A549 (cell line): ENCODE measurements around the gene MARK2. TPM values are rescaled to one million over a fixed set of nuclear protein-coding genes. Genes with fewer than 3 reads are reported as not detected.

Experiments used
- ATAC-seq, 2 experiments: fragments of 200-7000 bp in 1 of 2; fragments of >200 bp in 1 of 2; cut with Nextera tagmentation in 1 of 2; cut with Tn5 transposase in 1 of 2; 3 replicates each; pipeline versions ENCODE4 v1.8.0 to v1.9.1; 2018 to 2020; ENCODE audit warnings: mild to moderate bottlenecking in 1 of 2, moderate library complexity in 1 of 2
- CTCF ChIA-PET: fragments of 300-600 bp; sonication (Branson Sonifier 250); formaldehyde crosslinking; extraction: SDS; loops from one replicate; lab custom pipeline; 2021; ENCODE audit warnings: antibody characterized with exemption, inconsistent platforms; lab: Yijun Ruan, JAX
- POLR2A ChIA-PET: fragments of 350-600 bp; formaldehyde crosslinking; extraction: SDS; loops from one replicate; lab custom pipeline; 2021; ENCODE audit warnings: antibody characterized with exemption, inconsistent platforms; lab: Yijun Ruan, JAX
- DNase-seq, 2 experiments: peaks; one replicate each; pipeline versions ENCODE4 v3.0.0 to v3.0.0-alpha.2; 2011 to 2016; ENCODE audit warnings: low read depth in 1 of 2, low spot score in 1 of 2
- FAIRE-seq: peaks from 2 replicates; lab custom pipeline; 2011; peaks lifted over from hg19 to GRCh38; lab: Jason Lieb, UNC
- H3K27ac ChIP-seq, 2 experiments: fragments of >200 bp; sonication (Bioruptor Twin); formaldehyde crosslinking; 3 replicates each; pipeline ENCODE4 v1.5.1; 2016 to 2017
- H3K4me1 ChIP-seq: fragments of >200 bp; sonication (Bioruptor Twin); formaldehyde crosslinking; 3 replicates; pipeline ENCODE4 v1.6.1; 2016
- H3K4me2 ChIP-seq: fragments of >200 bp; sonication (Bioruptor Twin); formaldehyde crosslinking; 3 replicates; pipeline ENCODE4 v1.6.1; 2016
- H3K4me3 ChIP-seq: fragments of >200 bp; sonication (Bioruptor Twin); formaldehyde crosslinking; 3 replicates; pipeline ENCODE4 v1.5.1; 2016
- H3K9me3 ChIP-seq: fragments of >200 bp; sonication (Bioruptor Twin); formaldehyde crosslinking; 3 replicates; pipeline ENCODE4 v1.6.1; 2016
- BHLHE40 ChIP-seq: IDR thresholded peaks from 2 replicates; pipeline ENCODE4 v1.6.1; 2012; ENCODE audit warnings: low read depth, low read length, inconsistent platforms
- CBX8 ChIP-seq: fragments of 200-600 bp; sonication (generic); IDR thresholded peaks from 2 replicates; pipeline ENCODE4 v1.6.1; 2016
- EHMT2 ChIP-seq: fragments of 200-600 bp; sonication (generic); IDR thresholded peaks from 2 replicates; pipeline ENCODE4 v1.6.1; 2016; ENCODE audit warnings: antibody characterized with exemption, low read depth, mild to moderate bottlenecking, moderate library complexity
- FOSB ChIP-seq: fragments of 250-450 bp; sonication (Bioruptor Pico); IDR thresholded peaks from 2 replicates; pipeline ENCODE4 v1.5.0; 2020; ENCODE audit warnings: mild to moderate bottlenecking, moderate library complexity
- HEYL ChIP-seq: fragments of 250-450 bp; sonication (Bioruptor Pico); IDR thresholded peaks from 2 replicates; pipeline ENCODE4 v1.8.0; 2021; ENCODE audit warnings: mild to moderate bottlenecking, moderate library complexity
- HOXA7 ChIP-seq: fragments of 250-450 bp; sonication (Bioruptor Pico); IDR thresholded peaks from 2 replicates; pipeline ENCODE4 v1.5.0; 2020; ENCODE audit warnings: mild to moderate bottlenecking, moderate library complexity
- HOXB13 ChIP-seq: fragments of 250-450 bp; sonication (Bioruptor Pico); IDR thresholded peaks from 2 replicates; pipeline ENCODE4 v1.5.0; 2020; ENCODE audit warnings: low read depth, mild to moderate bottlenecking, moderate library complexity
- HOXB5 ChIP-seq: fragments of 250-450 bp; sonication (Bioruptor Pico); IDR thresholded peaks from 2 replicates; pipeline ENCODE4 v1.5.0; 2020; ENCODE audit warnings: mild to moderate bottlenecking, moderate library complexity
- JUNB ChIP-seq: fragments of >200 bp; sonication (Bioruptor Twin); formaldehyde crosslinking; IDR thresholded peaks from 2 replicates; pipeline ENCODE4 v1.6.1; 2016
- MAZ ChIP-seq: fragments of 150-350 bp; IDR thresholded peaks from 2 replicates; pipeline ENCODE4 v1.6.1; 2014; ENCODE audit warnings: antibody characterized with exemption, low read depth, low read length, borderline replicate concordance
- MYC ChIP-seq: IDR thresholded peaks from 2 replicates; pipeline ENCODE4 v1.6.1; 2012; ENCODE audit warnings: mild to moderate bottlenecking, inconsistent platforms, low read length, improper control_type of control experiment, borderline replicate concordance
- NR3C1 ChIP-seq: fragments of >200 bp; sonication (Bioruptor Twin); formaldehyde crosslinking; IDR thresholded peaks from 3 replicates; pipeline ENCODE4 v1.6.1; 2017
- POLR2AphosphoS2 ChIP-seq: conservative IDR thresholded peaks from 2 replicates; pipeline ENCODE4 v1.6.1; 2012; ENCODE audit warnings: low read length, improper control_type of control experiment, inconsistent platforms
- RCOR1 ChIP-seq: fragments of 150-350 bp; IDR thresholded peaks from 2 replicates; pipeline ENCODE4 v1.6.1; 2014; ENCODE audit warnings: antibody characterized with exemption, low read length, low read depth
- SMC3 ChIP-seq: fragments of >200 bp; sonication (Bioruptor Twin); formaldehyde crosslinking; IDR thresholded peaks from 3 replicates; pipeline ENCODE4 v1.6.1; 2018; ENCODE audit warnings: inconsistent platforms
- TP53 ChIP-seq: fragments of 250-450 bp; sonication (Bioruptor Pico); IDR thresholded peaks from 2 replicates; pipeline ENCODE4 v1.5.0; 2021; ENCODE audit warnings: mild to moderate bottlenecking, moderate library complexity
- ZC3H11A ChIP-seq: fragments of 450-650 bp; IDR thresholded peaks from 2 replicates; pipeline ENCODE4 v1.6.1; 2014; ENCODE audit warnings: antibody characterized with exemption, mild to moderate bottlenecking
- ZFP36 ChIP-seq: fragments of 450-650 bp; IDR thresholded peaks from 2 replicates; pipeline ENCODE4 v1.6.1; 2014; ENCODE audit warnings: borderline replicate concordance; ENCODE audit not compliant: partially characterized antibody
- ZNF302 ChIP-seq: fragments of 250-450 bp; sonication (Bioruptor Pico); IDR thresholded peaks from 2 replicates; pipeline ENCODE4 v1.9.0; 2021; ENCODE audit warnings: inconsistent platforms, mild to moderate bottlenecking, moderate library complexity
- WGBS: methylation state at CpG from one replicate; pipeline ENCODE4 v1.1.6; 2017; ENCODE audit errors: missing lambda C conversion rate; 5-methylcytosine and 5-hydroxymethylcytosine counted together
- polyA plus RNA-seq, 4 experiments: library from polyadenylated mRNA; depleted of rRNA in 3 of 4; stranded (reverse); fragments of >200 nt; fragmentation: RNase III in 1 of 4; extraction: RNeasy Plus Mini Kit Qiagen cat#74134 plus additional on column Dnase treatment in 1 of 4; gene quantifications; 2 replicates in 3 of 4; 3 replicates in 1 of 4; pipeline ENCODE4 v1.2.3, GENCODE V29; 2011 to 2017
- TF ChIP-seq, protein P1 (sequence below): fragments of 250-450 bp; sonication (Bioruptor Pico); IDR thresholded peaks from 2 replicates; pipeline ENCODE4 v1.5.0; 2021; ENCODE audit warnings: mild to moderate bottlenecking, moderate library complexity, borderline replicate concordance
- TF ChIP-seq, protein P2 (sequence below): fragments of >200 bp; sonication (Bioruptor Twin); formaldehyde crosslinking; IDR thresholded peaks from 3 replicates; pipeline ENCODE4 v1.5.1; 2016
- TF ChIP-seq, protein P3 (sequence below): IDR thresholded peaks from 2 replicates; pipeline ENCODE4 v1.6.1; 2012
- TF ChIP-seq, protein P4 (sequence below): fragments of >200 bp; sonication (Bioruptor Twin); formaldehyde crosslinking; IDR thresholded peaks from 3 replicates; pipeline ENCODE4 v1.6.1; 2016
- TF ChIP-seq, protein P5 (sequence below): fragments of 250-450 bp; sonication (Bioruptor Pico); IDR thresholded peaks from 2 replicates; pipeline ENCODE4 v1.5.0; 2020; ENCODE audit warnings: low read depth, mild to moderate bottlenecking, moderate library complexity
- TF ChIP-seq, protein P6 (sequence below): fragments of 450-650 bp; IDR thresholded peaks from 2 replicates; pipeline ENCODE4 v1.6.1; 2014; ENCODE audit warnings: antibody characterized with exemption

MARK2 gene
- polyA plus RNA-seq, 2 of the 4 experiments (the other 2 are of a cell fraction), result 20.2 to 28.4 TPM

DNA sequence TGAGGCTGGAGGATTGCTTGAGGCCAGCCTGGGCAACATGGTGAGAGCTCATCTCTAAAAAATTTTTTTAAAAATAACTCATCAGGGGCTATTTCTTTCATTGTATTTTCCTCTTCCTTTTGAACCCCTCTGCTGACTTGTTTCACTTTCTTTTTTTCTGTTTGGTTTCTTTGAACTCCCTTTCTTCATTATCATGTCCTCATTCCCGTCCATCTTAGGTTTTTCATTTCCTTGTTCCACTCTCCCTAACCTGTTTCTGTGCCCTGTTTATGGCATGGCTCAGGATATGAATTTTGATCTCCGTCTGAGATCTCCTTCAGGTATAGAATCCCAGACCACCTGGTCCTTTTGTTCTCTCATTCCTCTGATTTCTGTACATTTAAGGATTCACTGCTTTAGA, 12.5 kb downstream of the MARK2 start (continued):
- TF ChIP-seq JUNB (no peak), CBX8 (no peak), RCOR1 (no peak), SMC3 (no peak), POLR2AphosphoS2 (no peak), MAZ (no peak)
- TF ChIP-seq, protein P1, sequence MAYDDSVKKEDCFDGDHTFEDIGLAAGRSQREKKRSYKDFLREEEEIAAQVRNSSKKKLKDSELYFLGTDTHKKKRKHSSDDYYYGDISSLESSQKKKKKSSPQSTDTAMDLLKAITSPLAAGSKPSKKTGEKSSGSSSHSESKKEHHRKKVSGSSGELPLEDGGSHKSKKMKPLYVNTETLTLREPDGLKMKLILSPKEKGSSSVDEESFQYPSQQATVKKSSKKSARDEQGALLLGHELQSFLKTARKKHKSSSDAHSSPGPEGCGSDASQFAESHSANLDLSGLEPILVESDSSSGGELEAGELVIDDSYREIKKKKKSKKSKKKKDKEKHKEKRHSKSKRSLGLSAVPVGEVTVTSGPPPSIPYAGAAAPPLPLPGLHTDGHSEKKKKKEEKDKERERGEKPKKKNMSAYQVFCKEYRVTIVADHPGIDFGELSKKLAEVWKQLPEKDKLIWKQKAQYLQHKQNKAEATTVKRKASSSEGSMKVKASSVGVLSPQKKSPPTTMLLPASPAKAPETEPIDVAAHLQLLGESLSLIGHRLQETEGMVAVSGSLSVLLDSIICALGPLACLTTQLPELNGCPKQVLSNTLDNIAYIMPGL (CRISPR knock-in tag), result no peak
- TF ChIP-seq, protein P2, sequence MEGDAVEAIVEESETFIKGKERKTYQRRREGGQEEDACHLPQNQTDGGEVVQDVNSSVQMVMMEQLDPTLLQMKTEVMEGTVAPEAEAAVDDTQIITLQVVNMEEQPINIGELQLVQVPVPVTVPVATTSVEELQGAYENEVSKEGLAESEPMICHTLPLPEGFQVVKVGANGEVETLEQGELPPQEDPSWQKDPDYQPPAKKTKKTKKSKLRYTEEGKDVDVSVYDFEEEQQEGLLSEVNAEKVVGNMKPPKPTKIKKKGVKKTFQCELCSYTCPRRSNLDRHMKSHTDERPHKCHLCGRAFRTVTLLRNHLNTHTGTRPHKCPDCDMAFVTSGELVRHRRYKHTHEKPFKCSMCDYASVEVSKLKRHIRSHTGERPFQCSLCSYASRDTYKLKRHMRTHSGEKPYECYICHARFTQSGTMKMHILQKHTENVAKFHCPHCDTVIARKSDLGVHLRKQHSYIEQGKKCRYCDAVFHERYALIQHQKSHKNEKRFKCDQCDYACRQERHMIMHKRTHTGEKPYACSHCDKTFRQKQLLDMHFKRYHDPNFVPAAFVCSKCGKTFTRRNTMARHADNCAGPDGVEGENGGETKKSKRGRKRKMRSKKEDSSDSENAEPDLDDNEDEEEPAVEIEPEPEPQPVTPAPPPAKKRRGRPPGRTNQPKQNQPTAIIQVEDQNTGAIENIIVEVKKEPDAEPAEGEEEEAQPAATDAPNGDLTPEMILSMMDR, result no peak
- TF ChIP-seq, all 56 proteins: peak for 0

DNA sequence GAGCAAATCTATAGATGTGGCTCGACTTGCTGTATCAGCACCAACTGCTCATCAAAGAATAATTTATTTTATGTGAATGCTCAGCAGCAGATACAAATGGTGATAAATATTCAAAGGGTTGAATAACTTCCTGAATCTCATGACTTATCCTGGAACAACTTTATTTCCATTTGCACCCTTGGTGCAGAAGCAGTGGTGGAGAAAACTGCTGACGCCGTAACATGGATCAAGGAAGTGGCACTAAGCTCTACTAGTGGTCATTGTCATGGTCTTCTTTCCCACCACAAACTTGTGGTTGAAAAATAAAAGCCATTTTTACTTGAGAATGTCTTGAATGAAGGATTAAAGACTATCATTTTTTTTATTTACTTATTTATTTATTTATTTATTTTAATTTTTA, 14.6 kb downstream of the MARK2 start:
- DNase-seq, result no peak
- H3K27ac ChIP-seq, result no peak overlapping the region
- H3K9me3 ChIP-seq, result no peaks in the 10 kb centered on the region
- peaks cover 20% of the 10 kb centered on the region for H3K4me1 ChIP-seq
- ATAC-seq, result no peak
- 95% methylated on average over 3 of the region's 3 CpGs for WGBS
- TF ChIP-seq SMC3 (no peak), FOSB (CRISPR knock-in tag) (no peak), EHMT2 (no peak), NR3C1 (no peak), HOXA7 (CRISPR knock-in tag) (no peak), ZC3H11A (no peak), BHLHE40 (no peak), MYC (no peak)
- TF ChIP-seq, protein P3, sequence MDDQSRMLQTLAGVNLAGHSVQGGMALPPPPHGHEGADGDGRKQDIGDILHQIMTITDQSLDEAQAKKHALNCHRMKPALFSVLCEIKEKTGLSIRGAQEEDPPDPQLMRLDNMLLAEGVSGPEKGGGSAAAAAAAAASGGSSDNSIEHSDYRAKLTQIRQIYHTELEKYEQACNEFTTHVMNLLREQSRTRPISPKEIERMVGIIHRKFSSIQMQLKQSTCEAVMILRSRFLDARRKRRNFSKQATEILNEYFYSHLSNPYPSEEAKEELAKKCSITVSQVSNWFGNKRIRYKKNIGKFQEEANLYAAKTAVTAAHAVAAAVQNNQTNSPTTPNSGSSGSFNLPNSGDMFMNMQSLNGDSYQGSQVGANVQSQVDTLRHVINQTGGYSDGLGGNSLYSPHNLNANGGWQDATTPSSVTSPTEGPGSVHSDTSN, result no peak
- TF ChIP-seq, protein P4, sequence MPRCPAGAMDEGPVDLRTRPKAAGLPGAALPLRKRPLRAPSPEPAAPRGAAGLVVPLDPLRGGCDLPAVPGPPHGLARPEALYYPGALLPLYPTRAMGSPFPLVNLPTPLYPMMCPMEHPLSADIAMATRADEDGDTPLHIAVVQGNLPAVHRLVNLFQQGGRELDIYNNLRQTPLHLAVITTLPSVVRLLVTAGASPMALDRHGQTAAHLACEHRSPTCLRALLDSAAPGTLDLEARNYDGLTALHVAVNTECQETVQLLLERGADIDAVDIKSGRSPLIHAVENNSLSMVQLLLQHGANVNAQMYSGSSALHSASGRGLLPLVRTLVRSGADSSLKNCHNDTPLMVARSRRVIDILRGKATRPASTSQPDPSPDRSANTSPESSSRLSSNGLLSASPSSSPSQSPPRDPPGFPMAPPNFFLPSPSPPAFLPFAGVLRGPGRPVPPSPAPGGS, result no peak
- TF ChIP-seq, protein P5, sequence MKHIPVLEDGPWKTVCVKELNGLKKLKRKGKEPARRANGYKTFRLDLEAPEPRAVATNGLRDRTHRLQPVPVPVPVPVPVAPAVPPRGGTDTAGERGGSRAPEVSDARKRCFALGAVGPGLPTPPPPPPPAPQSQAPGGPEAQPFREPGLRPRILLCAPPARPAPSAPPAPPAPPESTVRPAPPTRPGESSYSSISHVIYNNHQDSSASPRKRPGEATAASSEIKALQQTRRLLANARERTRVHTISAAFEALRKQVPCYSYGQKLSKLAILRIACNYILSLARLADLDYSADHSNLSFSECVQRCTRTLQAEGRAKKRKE (CRISPR knock-in tag), result no peak
- ChIA-PET POLR2A (no interaction called here), CTCF (interaction anchor here (1.2 to 1.5 kb wide), 3 partner anchors 9 to 62 kb away, joined by 3 to 5 read pairs (median 4); no protein-coding TSS in a partner anchor)
- no peak overlapping the region for H3K4me2 ChIP-seq
- H3K4me3 ChIP-seq, result no peak overlapping the region
- FAIRE-seq, result no peak

DNA sequence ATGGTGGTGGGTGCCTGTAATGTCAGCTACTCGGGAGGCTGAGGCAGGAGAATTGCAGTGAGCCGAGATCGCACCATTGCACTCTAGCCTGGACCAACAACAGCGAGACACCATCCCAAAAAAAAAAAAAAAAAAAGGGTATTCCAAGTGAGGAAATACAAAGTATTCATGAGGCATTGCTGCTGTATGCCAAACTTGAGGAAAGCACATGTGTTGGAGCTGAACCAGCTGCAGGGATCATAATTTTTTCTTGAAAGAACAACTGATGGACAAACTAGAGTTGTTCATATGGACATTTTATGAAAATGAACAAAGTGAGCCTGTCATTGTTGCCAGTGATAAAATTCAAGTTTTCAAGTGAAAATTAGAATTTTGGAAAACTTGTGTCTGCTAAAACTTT, 15.8 kb downstream of the MARK2 start:
- H3K9me3 ChIP-seq, result no peaks in the 10 kb centered on the region
- H3K4me2 ChIP-seq, result no peak overlapping the region
- ChIA-PET POLR2A (interaction anchor here (0.7 to 1.5 kb wide), 2 partner anchors 10 to 16 kb away, joined by 3 to 5 read pairs; no protein-coding TSS in a partner anchor), CTCF (interaction anchor here (0.6 to 0.9 kb wide), 2 partner anchors 15 to 18 kb away, joined by 3 to 5 read pairs; no protein-coding TSS in a partner anchor)
- H3K4me1 ChIP-seq, result peaks cover 32% of the 10 kb centered on the region
- H3K4me3 ChIP-seq, result no peak overlapping the region
- H3K27ac ChIP-seq, result no peak overlapping the region
- WGBS, result 98% methylated on average over 4 of the region's 4 CpGs
- FAIRE-seq (no peak), ATAC-seq (no peak), DNase-seq (no peak)
- TF ChIP-seq RCOR1, result no peak
- TF ChIP-seq, protein P6, sequence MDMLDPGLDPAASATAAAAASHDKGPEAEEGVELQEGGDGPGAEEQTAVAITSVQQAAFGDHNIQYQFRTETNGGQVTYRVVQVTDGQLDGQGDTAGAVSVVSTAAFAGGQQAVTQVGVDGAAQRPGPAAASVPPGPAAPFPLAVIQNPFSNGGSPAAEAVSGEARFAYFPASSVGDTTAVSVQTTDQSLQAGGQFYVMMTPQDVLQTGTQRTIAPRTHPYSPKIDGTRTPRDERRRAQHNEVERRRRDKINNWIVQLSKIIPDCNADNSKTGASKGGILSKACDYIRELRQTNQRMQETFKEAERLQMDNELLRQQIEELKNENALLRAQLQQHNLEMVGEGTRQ, result no peak
- TF ChIP-seq HOXB13 (CRISPR knock-in tag), result no peak
- TF ChIP-seq, protein P3, result no peak
- no peak for TF ChIP-seq JUNB
- TF ChIP-seq, protein P1 (CRISPR knock-in tag), result no peak
- TF ChIP-seq ZFP36, result no peak
- TF ChIP-seq HEYL (CRISPR knock-in tag), result no peak
- TF ChIP-seq TP53 (CRISPR knock-in tag), result no peak
- no peak for TF ChIP-seq HOXB5
- TF ChIP-seq ZNF302 (CRISPR knock-in tag), result no peak
